Activated T-cell treated with anti-CD3 and anti-CD28 coated beads for 1 hour (primary cell): ENCODE data around the gene VCP.
"Not testable (repeated sequence)": the region's sequence is repeated elsewhere in the genome, so short reads cannot be mapped to it uniquely, and the experiment has no call there.

Experiments used
- DNase-seq: peaks from one replicate; pipeline ENCODE4 v3.0.0-alpha.2; 2020; ENCODE audit warnings: low read depth

Gene VCP

GRCh38 chr9:35060548-35061207, 11.7 kb downstream of the VCP start:
- DNase-seq, result no peak

DNA sequence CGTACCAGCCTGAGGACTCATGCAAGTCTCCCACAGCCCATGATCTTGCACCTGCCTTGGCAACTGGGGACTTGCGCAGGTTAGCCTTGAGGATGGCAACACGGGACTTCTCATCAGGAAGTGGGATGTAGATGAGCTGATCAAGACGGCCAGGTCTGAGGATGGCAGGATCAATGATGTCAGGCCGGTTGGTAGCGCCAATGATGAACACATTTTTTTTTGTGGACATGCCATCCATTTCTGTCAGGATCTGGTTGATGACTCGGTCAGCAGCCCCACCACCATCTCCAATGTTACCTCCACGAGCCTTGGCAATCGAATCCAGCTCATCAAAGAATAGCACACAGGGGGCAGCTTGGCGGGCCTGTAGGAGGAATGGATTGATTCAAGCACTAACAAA, 13.0 kb downstream of the VCP start:
- DNase-seq, result no peak

DNA sequence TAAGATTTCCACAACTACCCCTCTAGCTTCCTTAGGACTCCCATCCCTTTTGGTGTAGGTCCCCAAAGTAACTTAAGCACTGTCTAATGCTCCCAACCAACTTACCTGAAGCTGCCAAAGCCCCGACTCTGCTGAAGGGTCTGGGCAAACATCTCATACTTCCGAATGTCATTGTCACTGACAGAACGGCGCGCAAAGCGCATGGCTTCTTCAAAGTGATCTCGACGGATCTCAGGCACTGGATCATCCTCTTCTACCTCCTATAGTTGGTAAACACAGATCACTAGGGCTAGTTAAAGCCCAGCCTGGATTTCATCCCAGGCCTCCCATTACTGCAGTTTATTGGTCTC, 15.2 kb downstream of the VCP start:
- DNase-seq, result no peak

DNA sequence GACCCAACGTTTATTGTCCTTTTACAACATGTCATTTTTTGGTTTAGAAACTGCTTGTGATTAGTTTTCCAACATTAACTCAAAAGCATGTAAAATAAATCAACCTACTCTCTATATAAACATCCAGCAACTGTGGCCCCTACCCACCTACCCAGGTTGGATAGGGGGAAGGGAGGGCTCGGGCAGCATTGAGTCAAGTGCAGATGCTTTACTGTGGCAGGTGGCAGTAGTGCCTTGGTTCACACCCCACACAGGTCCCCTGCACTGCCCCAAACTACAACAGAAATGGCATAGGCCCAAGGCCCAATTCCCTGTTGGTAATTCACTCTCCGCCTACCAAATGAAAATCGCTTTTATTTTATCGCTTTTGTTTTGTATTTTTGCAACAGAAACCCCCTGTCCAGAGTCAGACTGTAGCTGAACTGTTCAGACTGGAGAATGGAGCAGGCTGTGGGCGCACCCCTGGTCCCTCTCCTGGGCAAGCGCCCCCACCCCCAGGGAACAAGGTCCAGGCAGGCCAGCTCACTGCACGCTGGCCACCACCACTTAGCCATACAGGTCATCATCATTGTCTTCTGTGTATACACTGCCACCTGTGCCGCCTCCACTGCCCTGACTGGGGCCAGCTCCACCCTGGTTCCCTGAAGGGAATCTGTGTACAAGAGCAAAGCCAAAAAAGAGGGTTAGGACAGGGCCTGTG, 15.7 kb downstream of the VCP start:
- DNase-seq, result no peak

DNA sequence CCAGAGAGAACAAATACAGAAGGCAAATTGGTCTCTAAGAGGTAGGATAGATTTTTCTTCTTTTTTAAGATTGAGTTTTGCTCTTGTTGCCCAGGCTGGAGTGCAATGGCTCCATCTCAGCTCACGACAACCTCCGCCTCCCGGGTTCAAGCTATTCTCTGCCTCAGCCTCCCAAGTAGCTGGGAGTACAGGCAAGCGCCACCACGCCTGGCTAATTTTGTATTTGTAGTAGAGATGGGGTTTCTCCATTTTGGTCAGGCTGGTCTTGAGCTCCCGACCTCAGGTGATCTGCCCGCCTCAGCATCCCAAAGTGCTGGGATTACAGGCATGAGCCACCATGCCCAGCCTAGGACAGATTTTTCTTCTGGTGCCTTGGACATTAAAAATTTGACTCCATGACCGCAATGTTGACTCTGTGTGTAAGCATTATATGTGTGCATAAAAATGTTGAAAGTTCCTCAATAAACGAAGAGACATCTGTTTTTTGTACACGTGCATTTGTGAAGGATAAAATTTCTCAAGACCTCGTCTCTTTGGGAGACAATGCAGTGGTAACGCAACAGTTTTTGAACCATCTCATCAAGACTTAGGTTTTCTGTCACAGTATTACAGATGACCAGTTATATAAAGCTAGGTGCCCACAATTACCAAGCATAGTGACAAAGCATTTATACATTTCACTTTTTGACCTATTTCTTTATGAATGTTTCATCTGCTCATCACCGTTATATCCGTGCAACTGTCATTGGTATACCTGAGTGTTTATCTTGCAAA, 17.4 kb downstream of the VCP start:
- DNase-seq, result no peak

- DNase-seq, result no peak
These were observed 18.1 kb downstream of the VCP start for GRCh38 chr9:35054185-35054835.

- DNase-seq, result peak; percentile 31
These were observed 21.1 kb downstream of the VCP start for GRCh38 chr9:35051069-35051967.

DNA sequence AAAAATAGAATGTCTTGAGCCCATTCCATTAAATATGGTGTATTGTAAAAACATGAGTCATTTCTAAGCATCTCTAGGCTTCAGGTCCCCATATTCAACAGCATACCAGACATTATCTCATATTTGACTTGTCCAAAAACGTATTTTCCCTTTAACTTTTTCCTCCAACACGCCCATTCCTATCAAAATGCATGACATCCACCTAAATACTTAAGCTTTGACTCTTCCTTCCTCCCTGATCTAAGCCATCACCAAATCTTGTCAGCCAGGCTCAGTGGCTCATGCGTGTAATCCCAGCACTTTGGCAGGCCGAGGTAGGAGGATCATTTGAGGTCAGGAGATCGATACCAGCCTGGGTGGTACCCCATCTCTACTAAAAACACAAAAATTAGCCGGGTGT, 23.9 kb downstream of the VCP start:
- DNase-seq, result no peak

DNA sequence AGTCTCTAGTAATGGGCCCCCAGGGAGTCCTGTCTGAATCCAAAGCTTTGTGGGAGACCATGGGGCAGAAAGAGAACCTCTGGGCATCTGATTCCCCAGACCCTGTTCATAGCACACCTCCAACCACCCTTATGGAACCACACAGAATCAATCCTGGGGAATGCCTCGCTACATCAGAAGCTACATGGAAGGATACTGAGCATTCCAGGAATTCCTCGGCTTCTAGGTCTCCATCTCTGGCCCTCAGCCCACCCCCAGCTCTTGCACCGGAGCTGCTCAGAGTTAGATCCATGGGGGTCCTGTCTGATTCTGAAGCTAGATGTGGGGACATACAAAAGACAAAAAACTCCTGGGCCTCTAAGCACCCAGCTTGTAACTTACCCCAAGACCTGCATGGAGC, 28.4 kb downstream of the VCP start:
- DNase-seq, result no peak

DNA sequence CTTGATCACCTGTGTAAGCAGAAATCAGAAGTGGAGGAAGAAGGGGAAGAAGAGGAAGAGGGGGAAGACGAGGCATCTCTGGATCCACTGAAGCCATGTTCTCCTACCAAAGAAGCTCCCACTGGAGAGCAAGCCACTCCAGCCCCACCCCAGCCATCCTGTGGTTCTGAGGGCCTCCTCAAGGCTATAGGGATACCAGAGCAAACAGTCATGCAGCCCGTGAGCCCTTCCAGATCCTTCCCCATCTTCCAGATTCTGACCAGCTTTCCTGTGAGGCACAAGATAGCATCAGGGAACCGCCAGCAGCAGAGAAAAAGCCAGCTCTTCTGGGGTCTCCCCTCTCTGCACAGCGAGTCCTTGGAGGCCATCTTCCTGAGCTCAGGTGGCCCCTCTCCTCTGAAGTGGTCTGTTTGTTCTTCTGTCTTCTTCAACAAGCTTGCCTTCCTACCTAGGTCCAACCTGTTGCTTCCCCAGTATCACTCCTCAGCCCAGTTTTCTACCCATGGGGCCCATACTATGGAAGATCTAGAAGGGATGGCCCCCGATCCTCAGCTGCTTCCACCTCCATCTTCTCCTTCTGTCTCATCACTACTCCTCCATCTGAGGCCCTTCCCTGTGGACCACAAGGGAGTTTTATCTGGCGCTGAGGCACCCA, 29.4 kb downstream of the VCP start:
- DNase-seq, result no peak

DNA sequence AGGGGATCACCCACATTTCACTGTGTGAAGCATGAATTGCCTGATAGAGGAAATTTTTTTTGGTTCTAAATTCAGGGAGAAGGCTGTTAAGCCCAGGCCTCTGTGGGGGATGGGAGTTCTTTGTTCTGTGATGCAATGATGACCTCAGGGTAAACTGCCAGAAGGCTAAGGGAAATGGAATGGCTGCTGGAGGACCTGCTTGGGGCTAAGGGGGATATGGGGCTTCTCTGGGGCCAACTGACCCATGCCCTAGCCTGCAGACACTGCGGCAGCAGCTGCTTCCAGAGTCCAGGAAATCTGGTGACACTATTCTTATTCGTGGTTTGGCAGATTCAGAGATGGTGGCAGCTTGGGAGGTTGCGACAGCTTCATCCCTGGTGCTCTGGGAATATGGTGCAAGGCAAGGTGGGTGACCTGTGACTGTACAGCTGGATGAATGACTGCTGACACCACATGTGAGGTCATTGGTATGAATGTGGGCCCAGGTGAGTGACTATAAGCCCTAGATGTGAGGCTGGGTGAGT, 30.3 kb downstream of the VCP start:
- DNase-seq, result no peak

DNA sequence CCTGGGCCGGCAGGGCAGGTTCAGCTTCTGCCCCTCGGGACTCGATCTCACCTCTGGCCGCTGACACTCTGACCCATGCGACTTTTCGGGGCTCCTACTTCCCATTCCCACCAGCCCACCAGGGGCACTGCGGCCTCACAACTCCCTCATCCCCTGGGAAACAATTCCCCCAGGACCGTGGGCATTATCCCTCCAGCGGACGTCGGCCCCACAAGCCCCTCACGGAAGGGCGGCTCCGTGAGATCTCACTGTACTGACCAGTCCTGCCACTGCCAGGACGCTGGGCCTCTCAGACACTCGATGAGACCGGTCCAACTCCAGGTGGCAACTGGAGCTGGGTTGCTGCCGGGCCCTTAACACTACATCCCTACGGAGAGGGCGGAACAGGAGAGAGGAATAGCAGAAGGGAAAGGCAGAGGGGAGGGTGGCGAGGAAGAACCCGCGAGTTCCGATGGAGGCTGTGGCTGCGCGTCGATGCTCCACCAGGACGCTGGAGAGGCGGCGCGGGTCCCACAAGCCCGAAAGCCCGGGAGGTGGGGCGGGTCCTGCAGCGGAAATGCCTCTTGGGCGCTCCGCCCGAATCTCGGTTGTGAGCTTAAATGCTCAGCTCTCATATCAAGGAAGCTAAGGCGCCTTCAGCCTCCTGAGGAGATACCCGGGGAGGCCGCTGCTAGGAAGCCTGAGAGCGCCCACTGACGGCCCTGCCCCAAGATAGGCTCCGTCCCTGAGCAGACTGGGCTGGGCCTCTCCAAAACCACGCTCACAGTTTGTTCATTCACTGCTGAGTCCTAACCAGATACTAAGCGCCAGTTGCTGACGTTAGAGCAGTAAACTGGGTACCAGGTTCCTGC, 36.3 kb downstream of the VCP start:
- peak; percentile 12 for DNase-seq

DNA sequence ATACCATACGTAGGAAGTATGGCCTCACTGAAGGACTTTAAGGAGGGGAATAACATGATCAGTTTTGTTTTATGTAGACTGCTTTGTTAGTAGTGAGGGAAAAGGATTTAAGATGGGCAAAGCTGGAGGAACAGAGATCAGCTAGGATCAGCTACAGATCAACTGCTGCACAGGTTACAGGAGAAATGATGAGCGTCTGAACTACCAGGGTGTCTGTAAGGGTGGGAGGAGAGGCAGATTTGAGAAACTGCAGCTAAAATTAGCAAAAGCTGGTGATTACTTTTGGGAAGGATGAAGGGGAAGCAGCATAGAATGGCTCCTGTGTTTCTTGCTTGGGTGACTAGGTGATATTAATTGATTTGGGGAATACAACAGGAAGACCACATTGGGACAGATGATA, 39.3 kb downstream of the VCP start:
- no peak for DNase-seq

DNA sequence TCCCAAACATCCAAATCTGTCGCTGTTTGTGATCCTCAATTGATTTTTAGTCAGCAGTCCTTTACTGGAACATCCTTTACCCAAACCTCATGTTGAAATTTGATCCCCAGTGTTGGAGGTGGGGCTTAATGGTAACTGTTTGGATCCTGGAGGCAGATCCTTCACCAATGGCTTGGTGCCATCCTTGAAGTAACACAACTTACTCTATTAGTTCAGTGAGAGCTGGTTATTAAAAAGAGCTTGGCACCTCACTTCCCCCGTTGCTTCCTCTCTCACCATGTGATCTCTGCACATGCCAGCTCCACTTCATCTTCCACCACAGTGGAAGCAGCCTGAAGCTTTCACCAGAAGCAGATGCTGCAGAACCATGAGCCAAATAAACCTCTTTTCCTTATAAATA, 42.6 kb downstream of the VCP start:
- DNase-seq, result no peak

GRCh38 chr9:35029241-35029640, 43.2 kb downstream of the VCP start:
- no peak for DNase-seq

- no peak for DNase-seq
These were observed 44.1 kb downstream of the VCP start for GRCh38 chr9:35028341-35028740.

DNA sequence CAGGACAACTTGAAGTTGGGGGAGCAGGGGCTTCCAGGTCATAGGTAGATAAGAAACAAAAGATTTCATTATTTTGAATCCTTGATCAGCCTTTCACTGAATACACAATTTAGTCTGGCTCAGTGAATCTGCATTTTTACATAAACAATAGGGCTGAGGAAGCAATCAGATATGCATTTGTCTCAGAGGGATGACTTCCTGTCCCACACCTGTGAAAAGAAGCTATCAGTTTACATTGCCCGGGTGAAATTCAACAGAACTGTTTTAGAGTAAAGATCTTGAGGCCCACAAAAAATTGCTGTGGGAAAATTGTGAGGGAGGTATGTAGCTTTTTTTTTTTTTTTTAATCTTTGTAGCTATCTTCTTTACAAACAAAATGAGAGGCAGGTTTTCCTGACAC, 44.6 kb downstream of the VCP start:
- no peak for DNase-seq

GRCh38 chr9:35027374-35027773, 45.1 kb downstream of the VCP start:
- DNase-seq, result no peak

DNA sequence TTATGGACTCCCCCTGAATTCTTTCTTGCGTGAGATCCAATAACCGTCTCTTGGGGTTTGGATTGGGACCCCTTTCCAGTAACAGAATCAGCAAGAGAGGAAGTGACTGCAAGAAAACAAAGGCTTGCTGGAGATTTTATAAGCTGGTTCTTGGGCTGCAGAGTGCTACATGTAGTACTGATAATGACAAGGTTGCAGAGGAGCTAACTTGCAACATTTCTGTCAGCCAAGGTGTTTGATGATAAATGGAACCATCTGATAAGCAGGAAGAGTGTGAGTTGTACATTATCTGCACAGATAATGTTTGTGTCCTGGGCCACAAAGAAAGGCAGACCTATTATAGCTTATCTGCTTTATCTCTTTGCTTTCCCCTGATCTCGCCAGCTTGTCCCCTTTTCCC, 45.8 kb downstream of the VCP start:
- DNase-seq, result no peak

DNA sequence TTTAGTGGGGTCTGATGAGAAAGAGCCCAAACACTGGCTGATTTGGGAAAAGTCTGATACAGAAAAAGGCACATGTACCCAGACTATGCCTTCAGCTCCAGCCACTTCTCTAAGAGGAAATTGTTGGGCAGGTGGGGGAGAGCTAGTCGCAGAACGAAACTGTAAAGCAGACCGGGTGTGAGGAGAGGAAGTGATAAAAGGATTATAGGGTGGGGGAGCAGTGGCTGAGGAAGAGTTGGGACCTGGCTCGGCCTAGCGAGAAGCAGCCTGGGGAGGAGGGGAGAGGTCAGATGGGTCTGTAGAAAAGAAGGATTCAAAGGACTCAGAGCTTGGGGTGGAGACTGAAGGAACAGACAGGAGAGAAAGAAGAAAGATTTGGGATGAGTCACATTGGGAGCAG, 49.0 kb downstream of the VCP start:
- DNase-seq, result not testable (repeated sequence)
